Activated CD8-positive, alpha-beta memory T cell treated with anti-CD3 and anti-CD28 coated beads, Interleukin-2, amount 50 U/mL, for 24 hours (primary cell): ENCODE results near the gene SHB.

Experiments used
- DNase-seq: peaks from one replicate; pipeline ENCODE4 v3.0.0-alpha.2; 2020; ENCODE audit errors: extremely low read depth

Gene SHB

GRCh38 chr9:37935096-37935495, 133.9 kb downstream of the SHB start:
- DNase-seq, result no peak

- DNase-seq, result no peak
Measured at GRCh38 chr9:37931592-37931991, 137.4 kb downstream of the SHB start.

- no peak for DNase-seq
Measured at GRCh38 chr9:37929441-37929895, 139.6 kb downstream of the SHB start.

DNA sequence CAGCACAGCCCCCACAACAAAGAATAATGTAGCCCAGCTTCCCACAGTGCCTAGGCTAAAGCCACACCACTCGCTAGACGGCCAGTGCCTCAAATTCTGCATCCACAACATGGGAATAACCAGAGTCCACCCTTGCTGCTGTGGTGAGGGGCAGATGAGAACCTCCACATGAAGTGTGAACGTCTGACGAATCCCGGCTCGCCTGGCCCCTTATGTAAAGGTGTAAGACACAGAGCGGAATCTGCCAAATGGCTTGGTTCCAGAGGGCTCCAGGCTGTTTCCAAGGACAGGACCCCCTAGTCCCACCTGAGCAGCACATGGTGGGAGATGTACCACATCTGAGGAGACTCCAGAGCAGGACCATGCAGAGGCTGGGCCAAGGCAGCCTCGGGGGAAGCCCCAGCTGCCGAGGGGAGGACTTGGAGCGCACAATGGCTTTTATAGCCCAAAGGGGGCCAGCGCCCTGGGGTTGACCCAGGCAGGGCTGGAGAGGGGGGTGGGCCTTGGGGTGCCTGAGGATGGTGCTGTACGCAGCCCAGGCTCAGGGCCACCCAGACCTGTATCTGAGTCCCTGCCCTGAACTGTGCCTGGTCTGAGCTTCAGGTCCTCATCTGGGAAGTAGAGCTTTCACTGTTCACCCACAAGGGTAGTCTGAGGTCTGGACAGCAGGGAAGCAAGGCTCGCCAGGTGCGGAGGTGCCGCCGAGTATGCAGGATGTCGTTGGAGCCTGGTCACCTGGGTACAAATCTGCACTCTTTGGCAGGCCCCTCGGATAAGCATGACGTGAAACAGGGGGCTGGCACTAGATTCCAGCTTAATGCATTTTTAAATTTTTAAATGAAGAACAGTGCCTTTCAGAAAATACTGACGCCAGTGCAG, 140.2 kb downstream of the SHB start:
- no peak for DNase-seq

DNA sequence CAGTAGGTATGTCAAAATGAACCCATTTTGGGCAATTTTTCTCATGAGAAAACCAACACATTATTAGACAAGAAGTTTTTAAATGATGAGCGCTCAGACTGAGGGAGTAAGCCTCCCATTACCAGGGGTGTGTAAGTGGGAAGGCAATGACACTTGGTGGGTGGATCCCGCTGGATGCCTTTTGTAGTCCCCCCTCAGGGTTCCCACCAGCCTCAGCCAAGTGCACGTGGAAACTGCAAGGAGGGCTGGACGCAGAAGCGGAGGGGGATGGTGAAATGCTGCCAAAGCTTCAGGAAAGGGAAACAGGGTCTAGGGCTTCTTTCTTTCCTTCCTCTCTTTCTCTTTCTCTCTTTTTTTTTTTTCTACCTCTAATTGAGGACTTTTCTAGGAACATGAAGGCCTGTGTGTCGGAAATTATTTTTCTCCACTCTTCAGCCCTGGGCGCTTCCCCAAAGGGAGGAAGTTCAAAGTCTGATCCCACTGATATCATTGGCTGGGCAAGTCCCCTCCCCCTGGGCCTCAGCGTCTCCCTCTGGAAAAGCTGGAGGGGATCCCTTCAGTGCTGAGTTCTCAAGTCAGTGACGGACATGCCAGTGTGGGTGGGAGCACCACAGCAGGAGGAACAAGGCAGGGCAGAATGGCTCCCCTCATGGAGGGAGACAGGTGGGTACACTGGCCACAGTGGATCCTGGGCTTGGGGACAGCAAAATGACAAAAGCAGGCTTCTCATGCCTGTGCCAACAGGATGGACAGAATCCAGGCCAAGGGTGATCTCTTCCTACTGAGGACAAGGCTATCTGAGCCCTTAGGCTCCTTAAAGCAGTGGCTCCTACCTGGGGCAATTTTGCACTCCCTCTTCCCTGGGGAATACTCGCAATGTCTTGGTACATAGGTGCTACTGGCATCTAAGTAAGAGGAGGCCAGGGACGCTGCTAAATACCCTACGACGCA, 141.2 kb downstream of the SHB start:
- no peak for DNase-seq

DNA sequence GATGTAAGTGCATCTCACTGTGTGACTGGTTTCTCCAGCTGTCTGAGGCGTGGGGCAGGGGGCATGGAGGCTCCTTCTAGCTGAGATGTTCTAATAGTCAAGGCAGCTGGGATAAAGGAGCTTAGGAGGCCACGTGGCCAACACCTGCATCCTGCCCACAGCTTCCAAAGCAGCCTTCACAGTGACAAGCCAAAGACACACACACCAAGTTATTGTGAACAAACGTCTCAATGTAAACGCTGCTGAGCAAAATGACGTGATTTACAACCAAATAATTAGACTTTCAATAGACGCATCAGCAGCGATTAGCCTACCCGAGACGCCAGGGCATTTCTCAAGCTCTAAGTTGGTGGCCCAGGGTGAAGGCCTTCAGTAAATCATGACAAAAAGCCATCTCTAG, 141.9 kb downstream of the SHB start:
- no peak for DNase-seq

- no peak for DNase-seq
Measured at GRCh38 chr9:37926737-37927118, 142.3 kb downstream of the SHB start.

- DNase-seq, result no peak
Measured at GRCh38 chr9:37925786-37926736, 143.0 kb downstream of the SHB start.

DNA sequence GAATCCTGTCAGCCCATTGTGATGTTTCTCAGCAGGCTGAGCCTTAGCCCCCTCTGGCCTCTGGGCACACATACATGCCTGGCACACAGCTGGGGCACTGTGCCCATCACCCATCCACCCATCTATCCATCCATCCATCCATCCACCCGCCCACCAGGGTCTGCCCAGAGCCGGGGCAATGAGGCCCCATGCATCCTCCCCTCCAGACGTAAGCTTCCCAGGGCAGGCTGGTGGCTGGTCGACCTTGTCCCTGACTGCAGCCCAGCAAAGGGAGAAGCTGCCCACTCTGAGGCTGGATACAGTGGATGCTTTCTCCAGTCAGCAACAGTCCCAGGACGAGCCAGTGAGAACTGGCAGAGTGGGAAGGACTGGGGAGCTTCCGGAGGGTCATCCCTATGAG, 144.0 kb downstream of the SHB start:
- DNase-seq, result no peak

GRCh38 chr9:37924538-37924937, 144.5 kb downstream of the SHB start:
- DNase-seq, result no peak

GRCh38 chr9:37923796-37924427, 145.1 kb downstream of the SHB start:
- DNase-seq, result no peak

- DNase-seq, result no peak
Measured at GRCh38 chr9:37923118-37923795, 145.8 kb downstream of the SHB start.

- DNase-seq, result no peak
Measured at GRCh38 chr9:37922363-37923117, 146.5 kb downstream of the SHB start.

DNA sequence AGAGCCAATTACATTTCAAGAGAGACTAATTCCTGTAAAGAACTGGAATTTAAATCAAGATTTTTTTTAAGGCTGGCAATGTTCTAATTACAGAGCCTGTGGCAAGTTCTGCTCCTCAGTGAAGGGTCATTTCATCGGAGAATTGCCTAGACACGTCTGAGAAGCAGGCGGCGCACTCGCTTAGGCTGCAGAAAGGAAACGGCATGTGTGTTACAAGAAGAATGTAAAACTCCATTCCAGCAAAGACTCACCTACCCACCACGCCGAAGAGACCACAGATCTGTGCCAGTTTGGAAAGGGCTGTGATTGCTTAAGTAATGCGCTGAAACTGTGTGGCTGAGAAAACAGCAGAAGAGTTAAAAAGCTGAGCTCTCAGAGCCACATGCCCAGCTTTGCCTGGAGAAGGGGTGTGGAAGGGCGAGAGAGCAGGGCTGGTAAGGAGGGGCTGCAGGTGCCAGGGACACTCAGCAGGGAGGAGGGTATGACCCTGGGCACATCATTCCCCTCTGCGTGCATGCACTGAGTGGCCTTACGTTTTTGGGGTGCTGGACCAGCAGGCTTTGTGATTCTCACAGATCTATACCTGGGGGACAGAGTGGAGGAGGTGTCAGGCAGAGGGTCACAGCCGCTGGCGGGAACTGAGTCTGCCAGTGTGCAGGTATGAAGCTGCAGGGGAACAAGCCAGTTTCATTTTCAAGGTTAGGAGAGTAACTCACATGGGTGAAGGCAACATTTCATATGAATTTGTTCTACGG, 147.3 kb downstream of the SHB start:
- DNase-seq, result no peak

GRCh38 chr9:37921168-37921510, 147.9 kb downstream of the SHB start:
- DNase-seq, result no peak

- no peak for DNase-seq
Measured at GRCh38 chr9:37920471-37921167, 148.4 kb downstream of the SHB start.

GRCh38 chr9:37919956-37920335, 149.1 kb downstream of the SHB start:
- no peak for DNase-seq

DNA sequence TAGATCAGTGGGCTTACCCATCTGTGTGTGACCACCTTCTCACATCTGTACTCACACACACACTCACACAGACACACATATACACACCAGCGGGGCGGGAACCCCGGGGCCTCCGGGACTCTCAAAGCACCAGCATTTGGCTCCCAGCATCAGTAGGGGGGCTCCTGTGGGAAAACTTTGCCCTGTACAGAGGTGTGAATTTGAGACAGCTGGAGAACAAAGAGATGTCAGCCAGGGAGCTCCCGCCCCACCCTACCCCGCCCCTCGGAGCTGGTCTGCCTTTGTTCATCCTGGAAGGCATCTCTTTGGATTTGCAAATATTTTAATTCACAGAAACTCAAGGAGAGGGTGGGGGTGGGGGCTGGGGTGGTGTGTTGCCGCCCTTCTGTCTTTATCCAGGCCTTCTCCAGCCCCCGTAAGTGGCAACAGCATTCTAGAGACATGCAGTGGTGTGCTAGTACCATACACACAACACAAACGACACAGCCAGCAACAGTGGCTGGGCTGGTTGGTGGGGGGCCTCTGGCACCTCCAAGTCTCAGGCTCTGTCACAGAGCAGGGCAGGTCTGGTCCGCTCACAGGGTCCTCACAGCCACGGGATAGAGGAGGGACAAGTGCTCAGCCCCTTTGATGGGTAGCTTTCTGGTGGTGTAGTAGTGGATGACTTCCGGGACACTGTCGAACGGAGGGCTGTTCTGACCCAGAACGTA, 149.6 kb downstream of the SHB start:
- DNase-seq, result no peak
